NT2/D1 (cell line): ENCODE measurements around the gene THAP8.
A peak's percentile ranks its signal among the peaks of the same experiment; 100 is the strongest.
"Not testable (repeated sequence)": the region's sequence is repeated elsewhere in the genome, so short reads cannot be mapped to it uniquely, and the experiment has no call there.

Source experiments
- DNase-seq: peaks from one replicate; pipeline ENCODE4 v3.0.0-alpha.2; 2011; ENCODE audit warnings: low read depth, low spot score
- H3K27me3 ChIP-seq: 2 replicates; pipeline ENCODE4 v1.6.0; 2011; ENCODE audit warnings: mild to moderate bottlenecking; ENCODE audit not compliant: insufficient read length, insufficient read depth
- H3K36me3 ChIP-seq: 2 replicates; pipeline ENCODE4 v1.6.1; 2011; ENCODE audit warnings: mild to moderate bottlenecking, low read length, mixed read lengths; ENCODE audit not compliant: insufficient read depth, insufficient read length
- H3K4me1 ChIP-seq: 2 replicates; pipeline ENCODE4 v1.5.1; 2011; ENCODE audit not compliant: insufficient read depth, insufficient read length
- H3K4me3 ChIP-seq: 2 replicates; pipeline ENCODE4 v1.5.1; 2011; ENCODE audit warnings: low read depth; ENCODE audit not compliant: insufficient read length
- H3K9ac ChIP-seq: 2 replicates; pipeline ENCODE4 v1.6.0; 2011; ENCODE audit warnings: low read depth; ENCODE audit not compliant: insufficient read length
- H3K9me3 ChIP-seq: 2 replicates; pipeline ENCODE4 v1.5.1; 2011; ENCODE audit warnings: mild to moderate bottlenecking, low read length; ENCODE audit not compliant: insufficient read depth
- SUZ12 ChIP-seq: IDR thresholded peaks from 2 replicates; pipeline ENCODE4 v1.6.1; 2011; ENCODE audit not compliant: insufficient read length, insufficient read depth; ENCODE audit errors: extremely low read depth
- YY1 ChIP-seq: IDR thresholded peaks from 2 replicates; pipeline ENCODE4 v1.6.1; 2011; ENCODE audit not compliant: insufficient read length, insufficient read depth
- ZNF274 ChIP-seq: IDR thresholded peaks from 2 replicates; pipeline ENCODE4 v1.6.1; 2011; ENCODE audit warnings: mild to moderate bottlenecking, low read depth, low read length

THAP8 gene

DNA sequence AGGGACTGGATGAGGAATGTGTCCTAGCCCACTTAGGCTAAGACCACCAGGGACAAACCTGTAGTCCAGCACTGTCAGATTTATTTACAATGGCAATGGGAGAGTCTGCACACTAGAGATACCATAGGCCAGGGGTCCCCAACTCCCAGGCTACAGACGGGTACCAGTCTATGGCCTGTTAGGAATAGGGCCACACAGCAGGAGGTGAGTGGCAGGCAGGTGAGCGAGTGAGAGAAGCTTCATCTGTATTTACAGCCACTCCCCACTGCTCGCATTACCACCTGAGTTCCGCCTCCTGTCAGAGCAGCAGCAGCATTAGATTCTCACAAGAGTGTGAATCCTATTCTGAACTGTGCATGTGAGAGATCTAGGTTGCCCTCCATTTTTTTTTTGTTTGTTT is 2.4 kb downstream of the THAP8 start:
- Histone ChIP-seq H3K4me3 (no peak overlapping the region), H3K9me3 (no peaks in the 10 kb centered on the region), H3K4me1 (peaks cover 6% of the 10 kb centered on the region), H3K27me3 (no peaks in the 10 kb centered on the region), H3K36me3 (peaks cover 5% of the 10 kb centered on the region), H3K9ac (peak overlapping the region; percentile 5)
- TF ChIP-seq SUZ12 (no peak), YY1 (no peak), ZNF274 (no peak)
- no peak for DNase-seq

DNA sequence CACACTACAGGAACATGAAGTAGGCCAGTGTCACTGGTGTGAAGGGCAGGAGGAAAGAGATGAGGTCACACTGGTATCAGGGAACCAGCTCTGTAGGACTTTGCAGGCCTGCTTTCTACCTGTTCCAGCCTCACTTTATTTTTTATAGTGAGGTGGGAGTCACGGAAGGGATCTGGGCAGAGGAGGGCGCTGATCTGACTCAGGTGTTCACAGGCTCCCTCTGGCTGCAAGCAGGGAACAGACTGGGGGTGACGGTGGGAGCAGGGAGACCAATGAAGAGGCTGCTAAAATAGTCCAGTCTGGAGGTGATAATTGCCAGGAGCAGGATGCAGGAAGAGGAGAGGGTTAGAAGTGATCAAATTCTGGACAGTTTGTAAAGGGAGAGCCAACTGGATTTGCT is 2.8 kb downstream of the THAP8 start:
- peaks cover 6% of the 10 kb centered on the region for H3K4me1 ChIP-seq
- H3K27me3 ChIP-seq: no peaks in the 10 kb centered on the region
- DNase-seq: peak; percentile 22
- peak overlapping the region; percentile 5 for H3K9ac ChIP-seq
- H3K4me3 ChIP-seq: no peak overlapping the region
- H3K36me3 ChIP-seq: peaks cover under 1% of the 10 kb centered on the region
- TF ChIP-seq SUZ12: no peak
- no peaks in the 10 kb centered on the region for H3K9me3 ChIP-seq

DNA sequence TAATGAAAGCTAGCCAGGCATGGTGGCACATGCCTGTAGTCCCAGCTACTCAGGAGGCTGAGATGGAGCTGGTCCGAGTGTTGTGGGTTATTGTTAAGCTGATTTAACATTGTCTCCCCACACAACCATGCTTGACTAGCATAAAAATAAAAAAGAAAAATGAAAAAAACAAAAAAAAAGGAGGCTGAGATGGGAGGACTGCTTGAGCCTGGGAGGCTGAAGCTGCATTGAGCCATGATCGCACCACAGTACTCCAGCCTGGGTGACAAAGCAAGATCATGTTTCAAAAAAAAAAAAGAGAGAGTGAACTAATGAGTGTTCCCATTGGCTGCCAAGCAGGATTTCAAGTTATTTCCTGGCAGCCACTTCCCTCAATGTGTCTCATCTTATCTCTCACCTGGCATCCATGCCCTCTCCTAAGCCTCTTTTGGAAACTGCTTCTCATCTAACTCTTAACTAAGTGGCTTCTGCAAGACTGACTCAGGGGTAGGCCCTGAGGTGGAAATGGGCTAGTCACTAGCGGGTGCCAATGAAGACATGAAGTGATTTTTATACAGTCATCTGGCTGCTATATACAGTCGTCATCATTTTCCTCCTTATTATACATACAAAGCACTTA is 4.9 kb downstream of the THAP8 start:
- peaks cover 9% of the 10 kb centered on the region for H3K4me1 ChIP-seq
- no peaks in the 10 kb centered on the region for H3K27me3 ChIP-seq
- TF ChIP-seq YY1 (no peak), ZNF274 (no peak), SUZ12 (no peak)
- H3K4me3 ChIP-seq: no peak overlapping the region
- DNase-seq: no peak
- no peaks in the 10 kb centered on the region for H3K36me3 ChIP-seq
- no peak overlapping the region for H3K9ac ChIP-seq
- no peaks in the 10 kb centered on the region for H3K9me3 ChIP-seq

DNA sequence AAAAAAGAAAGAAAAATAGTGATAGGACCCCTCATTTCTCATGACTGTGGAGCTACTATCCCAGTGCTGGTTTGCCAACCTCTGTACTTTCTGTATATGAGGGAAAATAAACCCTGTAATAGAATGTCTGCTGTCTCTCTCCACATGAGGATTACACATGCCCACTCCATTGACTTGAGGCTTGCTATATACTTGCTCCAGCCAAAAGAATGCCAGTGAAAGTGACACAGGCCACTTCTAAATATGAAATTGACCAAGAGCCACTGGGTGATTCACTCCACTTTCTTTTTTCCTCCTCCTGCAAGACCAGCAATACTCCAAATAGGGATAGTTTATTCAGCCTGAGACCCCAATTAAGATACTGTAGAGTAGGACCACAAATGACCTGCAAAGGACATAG is 6.2 kb downstream of the THAP8 start:
- Histone ChIP-seq H3K4me3 (no peak overlapping the region), H3K9ac (no peak overlapping the region), H3K27me3 (no peaks in the 10 kb centered on the region), H3K9me3 (no peaks in the 10 kb centered on the region), H3K4me1 (peaks cover 9% of the 10 kb centered on the region), H3K36me3 (no peaks in the 10 kb centered on the region)
- TF ChIP-seq SUZ12: no peak
- no peak for TF ChIP-seq ZNF274
- no peak for TF ChIP-seq YY1
- no peak for DNase-seq

DNA sequence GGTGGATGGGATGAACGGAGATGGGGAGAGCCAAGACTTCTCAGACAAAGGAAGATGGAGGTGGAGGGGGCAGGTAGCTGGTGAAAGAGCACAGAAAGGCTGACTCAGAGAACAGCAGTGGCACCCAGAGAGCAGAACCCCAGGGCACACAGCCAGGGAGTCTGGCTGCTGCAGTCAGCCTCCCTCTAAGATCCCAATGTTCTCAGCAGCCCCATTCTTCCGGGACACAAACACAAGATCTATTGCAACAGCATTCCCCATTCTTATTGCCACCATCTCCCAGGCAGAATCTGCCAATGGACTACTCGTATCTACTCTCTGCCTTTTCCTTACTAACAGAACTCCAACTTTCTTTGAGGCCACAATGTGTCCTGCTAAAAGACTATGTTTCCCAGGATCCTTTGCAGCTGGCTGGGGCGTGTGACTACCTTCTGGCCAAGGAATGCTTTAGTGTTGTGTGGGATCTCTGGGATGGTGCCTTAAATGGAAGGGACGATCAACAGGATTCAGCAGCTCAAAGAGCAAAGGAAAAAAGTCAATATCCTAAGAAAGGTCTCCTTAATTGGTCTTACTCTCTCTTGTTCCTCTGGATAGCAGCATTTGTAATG is 7.5 kb downstream of the THAP8 start:
- Histone ChIP-seq H3K36me3 (no peaks in the 10 kb centered on the region), H3K4me1 (peaks cover 8% of the 10 kb centered on the region), H3K4me3 (no peak overlapping the region), H3K27me3 (no peaks in the 10 kb centered on the region), H3K9me3 (no peaks in the 10 kb centered on the region), H3K9ac (no peak overlapping the region)
- DNase-seq: no peak
- TF ChIP-seq ZNF274 (no peak), SUZ12 (no peak), YY1 (no peak)

DNA sequence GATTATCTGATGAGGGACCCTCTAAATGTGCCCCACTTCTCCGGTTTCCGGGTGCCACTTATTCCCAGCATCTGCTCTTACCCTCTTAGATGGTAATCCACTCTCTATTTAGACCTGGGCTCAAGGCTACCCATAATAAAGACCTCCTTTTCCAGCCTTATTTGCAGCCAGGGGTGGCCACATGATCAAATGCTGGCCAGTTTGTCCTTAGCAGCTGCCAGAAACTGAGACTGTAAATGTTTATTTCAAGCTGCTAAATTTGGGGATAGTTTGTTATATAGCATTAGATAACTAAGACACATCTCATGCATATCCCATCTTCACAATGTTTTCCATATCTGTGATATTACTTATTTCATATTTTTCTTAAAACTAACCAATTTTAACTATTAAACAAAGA is 10.1 kb downstream of the THAP8 start:
- TF ChIP-seq SUZ12 (no peak), ZNF274 (no peak), YY1 (no peak)
- no peaks in the 10 kb centered on the region for H3K36me3 ChIP-seq
- H3K27me3 ChIP-seq: no peaks in the 10 kb centered on the region
- peaks cover 3% of the 10 kb centered on the region for H3K4me1 ChIP-seq
- H3K9me3 ChIP-seq: no peaks in the 10 kb centered on the region
- no peak overlapping the region for H3K4me3 ChIP-seq
- no peak for DNase-seq
- no peak overlapping the region for H3K9ac ChIP-seq

DNA sequence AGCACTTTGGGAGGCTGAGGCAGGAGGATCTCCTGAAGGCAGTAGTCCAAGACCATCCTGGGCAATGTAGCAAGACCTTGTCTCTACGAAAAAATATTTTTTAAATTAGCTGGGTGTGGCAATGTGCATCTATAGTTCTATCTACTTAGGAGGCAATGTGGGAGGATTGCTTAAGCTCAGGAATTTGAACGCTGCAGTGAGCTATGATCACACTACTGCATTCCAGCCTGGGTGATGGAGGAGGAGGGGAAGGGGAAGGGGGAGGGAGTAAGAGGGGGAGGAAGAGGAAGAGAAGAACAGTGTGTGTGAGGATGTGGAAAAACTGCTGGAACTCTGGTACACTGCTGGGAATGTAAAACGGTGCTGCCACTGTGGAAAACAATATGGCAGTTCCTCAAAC is 12.3 kb downstream of the THAP8 start:
- Histone ChIP-seq H3K27me3 (no peaks in the 10 kb centered on the region), H3K36me3 (no peaks in the 10 kb centered on the region), H3K4me3 (no peak overlapping the region), H3K9ac (no peak overlapping the region), H3K4me1 (peaks cover 3% of the 10 kb centered on the region), H3K9me3 (no peaks in the 10 kb centered on the region)
- no peak for DNase-seq
- TF ChIP-seq SUZ12: no peak

DNA sequence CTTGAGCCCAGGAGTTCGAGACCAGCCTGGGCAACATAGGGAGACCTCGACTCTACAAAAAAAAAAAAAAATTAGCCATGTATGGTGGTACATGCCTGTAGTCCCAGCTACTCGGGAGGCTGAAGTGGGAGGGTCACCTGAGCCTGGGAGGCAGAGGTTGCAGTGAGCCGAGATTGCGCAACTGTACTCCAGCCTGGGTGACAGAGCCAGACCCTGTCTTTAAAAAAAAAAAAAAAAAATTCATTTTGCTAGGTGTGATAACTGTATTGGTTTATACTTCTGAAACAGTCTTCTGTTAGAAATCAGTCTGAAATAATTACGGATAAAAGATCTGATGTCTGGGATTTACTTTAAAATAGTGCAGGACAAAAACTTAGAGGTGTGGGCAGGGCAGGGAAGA is 13.0 kb downstream of the THAP8 start:
- not testable (repeated sequence) for H3K9ac ChIP-seq, H3K27me3 ChIP-seq, DNase-seq, H3K9me3 ChIP-seq, H3K4me3 ChIP-seq, H3K4me1 ChIP-seq, H3K36me3 ChIP-seq
